ENCODE measurements around the gene KLHL2.
A peak's percentile ranks its signal among the peaks of the same experiment; 100 is the strongest.
"Not testable (repeated sequence)": the region's sequence is repeated elsewhere in the genome, so short reads cannot be mapped to it uniquely, and the experiment has no call there.

KLHL2 gene, protein sequence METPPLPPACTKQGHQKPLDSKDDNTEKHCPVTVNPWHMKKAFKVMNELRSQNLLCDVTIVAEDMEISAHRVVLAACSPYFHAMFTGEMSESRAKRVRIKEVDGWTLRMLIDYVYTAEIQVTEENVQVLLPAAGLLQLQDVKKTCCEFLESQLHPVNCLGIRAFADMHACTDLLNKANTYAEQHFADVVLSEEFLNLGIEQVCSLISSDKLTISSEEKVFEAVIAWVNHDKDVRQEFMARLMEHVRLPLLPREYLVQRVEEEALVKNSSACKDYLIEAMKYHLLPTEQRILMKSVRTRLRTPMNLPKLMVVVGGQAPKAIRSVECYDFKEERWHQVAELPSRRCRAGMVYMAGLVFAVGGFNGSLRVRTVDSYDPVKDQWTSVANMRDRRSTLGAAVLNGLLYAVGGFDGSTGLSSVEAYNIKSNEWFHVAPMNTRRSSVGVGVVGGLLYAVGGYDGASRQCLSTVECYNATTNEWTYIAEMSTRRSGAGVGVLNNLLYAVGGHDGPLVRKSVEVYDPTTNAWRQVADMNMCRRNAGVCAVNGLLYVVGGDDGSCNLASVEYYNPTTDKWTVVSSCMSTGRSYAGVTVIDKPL

GRCh38 chr4:165207431-165208220 lies at the start of gene KLHL2:
Gene KLHL2 (plus strand): TSS chr4:165207561. CDS start chr4:165207877, 316 bp downstream.
- intact Hi-C loops (cut with micrococcal nuclease) = loop anchor here (1.0 to 5.0 kb wide), 3 partner anchors 75 to 119 kb away; partner anchors contain the start of genes MSMO1 and TMEM192
- Mint-ChIP-seq H3K27me3 (no peaks in the 10 kb centered on the region), H3K27ac (peak within 1 kb of the TSS; percentile 69), H3K4me1 (ENCODE audit: low read depth) (peaks cover 61% of the 10 kb centered on the region), H3K4me3 (peak within 1 kb of the TSS; percentile 79), H3K9me3 (no peaks in the 10 kb centered on the region), H3K36me3 (ENCODE audit: low read depth) (no peaks in the 10 kb centered on the region)

- no peaks in the 10 kb centered on the region for H3K4me1 Mint-ChIP-seq (ENCODE audit: low read depth)
- H3K36me3 Mint-ChIP-seq (ENCODE audit: low read depth) = no peaks in the 10 kb centered on the region
- no peak overlapping the region for H3K4me3 Mint-ChIP-seq
- intact Hi-C loops (cut with micrococcal nuclease) = no loop called here
- H3K27me3 Mint-ChIP-seq = no peaks in the 10 kb centered on the region
- peaks cover 16% of the 10 kb centered on the region for H3K9me3 Mint-ChIP-seq
- no peak overlapping the region for H3K27ac Mint-ChIP-seq
These were observed 48.6 kb upstream of the KLHL2 start for GRCh38 chr4:165158762-165159161.

DNA sequence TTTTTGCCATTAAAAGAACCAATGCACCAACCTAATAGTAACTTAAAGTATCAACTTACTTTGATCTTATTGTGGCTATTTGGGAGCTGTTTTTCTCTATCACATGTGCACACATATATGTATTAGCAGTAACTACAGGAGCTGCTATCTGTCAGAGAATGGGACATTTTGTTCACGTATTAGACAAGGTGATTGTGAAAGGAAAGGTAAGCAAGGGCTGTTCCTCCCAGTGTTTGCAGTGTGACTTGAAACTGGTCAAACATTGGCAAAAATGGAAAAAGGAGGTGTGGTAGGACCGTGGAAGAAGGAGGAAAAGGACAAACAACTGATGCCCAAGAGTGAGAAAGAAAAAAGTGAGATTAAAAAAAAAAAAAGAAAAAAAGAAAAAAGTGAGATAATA lies 43.1 kb upstream of the KLHL2 start:
- Mint-ChIP-seq H3K4me3 (no peak overlapping the region), H3K27me3 (no peaks in the 10 kb centered on the region)
- intact Hi-C loops (cut with micrococcal nuclease) = no loop called here

DNA sequence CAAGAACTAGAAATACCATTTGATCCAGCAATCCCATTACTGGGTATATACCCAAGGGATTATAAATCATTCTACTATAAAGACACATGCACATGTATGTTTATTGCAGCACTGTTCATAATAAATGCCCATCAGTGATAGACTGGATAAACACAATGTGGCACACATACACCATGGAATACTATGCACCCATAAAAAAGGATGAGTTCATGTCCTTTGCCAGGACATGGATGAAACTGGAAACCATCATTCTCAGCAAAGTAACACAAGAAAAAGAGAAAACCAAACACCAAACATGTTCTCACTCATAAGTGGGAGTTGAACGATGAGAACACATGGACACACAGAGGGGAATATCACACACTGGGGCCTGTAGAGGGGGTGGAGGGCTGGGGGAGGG lies 40.5 kb upstream of the KLHL2 start:
- H3K27ac Mint-ChIP-seq; intact Hi-C loops (cut with micrococcal nuclease); H3K4me1 Mint-ChIP-seq (ENCODE audit: low read depth); H3K36me3 Mint-ChIP-seq (ENCODE audit: low read depth); H3K9me3 Mint-ChIP-seq; H3K4me3 Mint-ChIP-seq; H3K27me3 Mint-ChIP-seq: not testable (repeated sequence)

More for the DNA sequence above, 43.1 kb upstream of the KLHL2 start:
- Mint-ChIP-seq H3K4me1 (ENCODE audit: low read depth) (no peaks in the 10 kb centered on the region), H3K9me3 (no peaks in the 10 kb centered on the region), H3K27ac (no peak overlapping the region), H3K36me3 (ENCODE audit: low read depth) (no peaks in the 10 kb centered on the region)

DNA sequence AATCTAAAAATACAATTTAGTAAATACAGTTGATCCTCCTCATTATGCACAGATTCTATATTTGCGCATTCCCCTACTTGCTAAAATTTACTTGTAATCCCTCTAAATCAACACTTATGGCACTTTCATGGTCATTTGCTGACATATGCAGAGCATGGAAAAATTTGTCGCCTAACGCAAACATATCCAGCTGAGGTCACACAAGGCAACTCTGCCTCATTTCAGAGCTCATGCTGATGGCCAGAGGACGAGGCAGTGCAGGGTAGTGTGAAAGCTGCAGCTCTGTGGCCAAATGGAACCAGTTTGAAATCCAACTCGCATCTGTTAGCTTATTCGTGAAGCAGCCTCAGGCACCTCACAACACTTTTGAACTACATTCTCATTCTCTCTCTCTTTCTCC lies 39.7 kb upstream of the KLHL2 start:
- Mint-ChIP-seq H3K4me1 (ENCODE audit: low read depth) (no peaks in the 10 kb centered on the region), H3K27ac (no peak overlapping the region), H3K4me3 (no peak overlapping the region), H3K9me3 (no peaks in the 10 kb centered on the region), H3K27me3 (no peaks in the 10 kb centered on the region), H3K36me3 (ENCODE audit: low read depth) (no peaks in the 10 kb centered on the region)
- intact Hi-C loops (cut with micrococcal nuclease) = no loop called here

- no peak overlapping the region for H3K4me3 Mint-ChIP-seq
- no peak overlapping the region for H3K27ac Mint-ChIP-seq
- H3K4me1 Mint-ChIP-seq (ENCODE audit: low read depth) = no peaks in the 10 kb centered on the region
- H3K36me3 Mint-ChIP-seq (ENCODE audit: low read depth) = no peaks in the 10 kb centered on the region
- H3K9me3 Mint-ChIP-seq = no peaks in the 10 kb centered on the region
- intact Hi-C loops (cut with micrococcal nuclease) = no loop called here
- no peaks in the 10 kb centered on the region for H3K27me3 Mint-ChIP-seq
These were observed 36.5 kb upstream of the KLHL2 start for GRCh38 chr4:165170819-165171218.

- H3K36me3 Mint-ChIP-seq (ENCODE audit: low read depth); H3K4me1 Mint-ChIP-seq (ENCODE audit: low read depth); H3K4me3 Mint-ChIP-seq; H3K27me3 Mint-ChIP-seq; intact Hi-C loops (cut with micrococcal nuclease); H3K27ac Mint-ChIP-seq; H3K9me3 Mint-ChIP-seq: not testable (repeated sequence)
These were observed 31.9 kb upstream of the KLHL2 start for GRCh38 chr4:165175470-165175869.

GRCh38 chr4:165175879-165176278 lies 31.5 kb upstream of the KLHL2 start:
- Mint-ChIP-seq H3K4me3 (no peak overlapping the region), H3K4me1 (ENCODE audit: low read depth) (peaks cover 5% of the 10 kb centered on the region), H3K36me3 (ENCODE audit: low read depth) (no peaks in the 10 kb centered on the region), H3K27ac (no peak overlapping the region), H3K9me3 (no peaks in the 10 kb centered on the region), H3K27me3 (no peaks in the 10 kb centered on the region)
- intact Hi-C loops (cut with micrococcal nuclease) = no loop called here

GRCh38 chr4:165177725-165178666 lies 29.4 kb upstream of the KLHL2 start:
- intact Hi-C loops (cut with micrococcal nuclease) = no loop called here
- no peaks in the 10 kb centered on the region for H3K27me3 Mint-ChIP-seq
- H3K4me3 Mint-ChIP-seq = no peak overlapping the region
- peaks cover 5% of the 10 kb centered on the region for H3K4me1 Mint-ChIP-seq (ENCODE audit: low read depth)
- no peaks in the 10 kb centered on the region for H3K9me3 Mint-ChIP-seq
- no peaks in the 10 kb centered on the region for H3K36me3 Mint-ChIP-seq (ENCODE audit: low read depth)
- no peak overlapping the region for H3K27ac Mint-ChIP-seq

DNA sequence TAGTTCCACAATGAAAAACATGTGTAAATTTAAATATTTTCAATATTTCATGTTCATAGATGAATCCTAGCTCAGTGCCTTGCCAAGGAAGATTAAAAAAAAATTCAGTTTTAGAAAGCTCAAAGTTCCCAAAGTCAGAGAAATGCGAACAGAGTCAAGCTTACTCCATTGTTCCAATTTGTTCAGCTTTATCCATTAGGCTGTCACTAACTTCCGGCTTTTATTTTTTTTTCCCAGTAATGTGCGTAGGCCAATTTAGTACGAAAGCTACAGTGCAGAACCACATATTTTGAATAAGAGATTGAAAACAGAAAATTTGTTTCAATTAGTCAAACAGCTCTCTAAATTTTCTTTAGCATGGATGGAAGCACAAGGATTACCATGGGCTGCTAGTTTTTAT lies 23.1 kb upstream of the KLHL2 start:
- no peak overlapping the region for H3K27ac Mint-ChIP-seq
- intact Hi-C loops (cut with micrococcal nuclease) = no loop called here
- H3K4me3 Mint-ChIP-seq = no peak overlapping the region
- no peaks in the 10 kb centered on the region for H3K36me3 Mint-ChIP-seq (ENCODE audit: low read depth)
- no peaks in the 10 kb centered on the region for H3K27me3 Mint-ChIP-seq
- H3K4me1 Mint-ChIP-seq (ENCODE audit: low read depth) = no peaks in the 10 kb centered on the region
- H3K9me3 Mint-ChIP-seq = no peaks in the 10 kb centered on the region

GRCh38 chr4:165184998-165185397 lies 22.4 kb upstream of the KLHL2 start:
- not testable (repeated sequence) for H3K27ac Mint-ChIP-seq, H3K9me3 Mint-ChIP-seq

GRCh38 chr4:165185448-165185847 lies 21.9 kb upstream of the KLHL2 start:
- intact Hi-C loops (cut with micrococcal nuclease) = no loop called here
- Mint-ChIP-seq H3K9me3 (no peaks in the 10 kb centered on the region), H3K4me3 (no peak overlapping the region), H3K27ac (no peak overlapping the region), H3K36me3 (ENCODE audit: low read depth) (no peaks in the 10 kb centered on the region), H3K27me3 (no peaks in the 10 kb centered on the region), H3K4me1 (ENCODE audit: low read depth) (no peaks in the 10 kb centered on the region)

More at GRCh38 chr4:165184998-165185397, 22.4 kb upstream of the KLHL2 start:
- H3K4me3 Mint-ChIP-seq; H3K36me3 Mint-ChIP-seq (ENCODE audit: low read depth); H3K4me1 Mint-ChIP-seq (ENCODE audit: low read depth); H3K27me3 Mint-ChIP-seq; intact Hi-C loops (cut with micrococcal nuclease): not testable (repeated sequence)

DNA sequence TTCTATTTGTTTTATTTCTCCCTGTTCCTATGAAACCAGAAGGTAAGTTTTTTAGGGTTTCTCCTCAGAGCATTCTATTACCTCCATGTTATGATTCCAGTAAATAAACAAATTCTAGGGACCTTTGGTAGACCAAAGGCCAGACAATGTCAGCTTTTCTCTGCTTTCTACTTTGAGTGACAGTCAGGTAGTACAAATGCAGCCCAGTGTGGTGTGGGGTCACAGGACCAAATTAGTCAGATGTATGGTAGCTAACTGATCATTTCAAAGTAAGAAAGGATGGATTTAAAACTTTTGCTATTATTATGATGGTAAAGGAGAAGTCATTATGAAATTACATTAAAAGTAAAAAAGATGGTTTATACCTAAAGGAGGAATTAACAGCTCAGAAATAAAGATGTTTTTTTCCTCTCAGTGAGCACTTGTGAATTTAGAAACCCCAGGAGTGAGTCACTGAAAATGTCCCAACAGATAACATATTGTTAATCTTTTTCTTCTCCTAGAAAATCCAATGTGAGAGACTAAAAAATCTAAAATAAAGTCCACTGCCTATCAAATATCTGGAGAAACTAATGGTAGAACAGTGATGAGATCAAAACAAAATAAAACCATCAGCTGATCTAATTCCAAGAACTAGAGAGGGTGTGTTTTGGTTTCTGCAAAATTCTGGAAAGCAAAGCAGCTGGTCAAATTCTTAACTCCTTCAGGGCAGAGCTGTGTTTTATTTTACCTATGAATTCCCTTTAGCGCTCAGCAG lies 16.6 kb upstream of the KLHL2 start:
- Mint-ChIP-seq H3K4me1 (ENCODE audit: low read depth) (peaks cover 11% of the 10 kb centered on the region), H3K9me3 (no peaks in the 10 kb centered on the region), H3K36me3 (ENCODE audit: low read depth) (no peaks in the 10 kb centered on the region), H3K27ac (no peak overlapping the region), H3K4me3 (no peak overlapping the region), H3K27me3 (peaks cover 2% of the 10 kb centered on the region)
- intact Hi-C loops (cut with micrococcal nuclease) = no loop called here

All from dendritic cell treated with granulocyte-macrophage colony-stimulating factor and Interleukin-4, amounts not matched to agents 40 ng/mL and 50 ng/mL, for 4 days (primary cell).